ENCODE measurements around the gene OOSP4B.

Gene OOSP4B

DNA sequence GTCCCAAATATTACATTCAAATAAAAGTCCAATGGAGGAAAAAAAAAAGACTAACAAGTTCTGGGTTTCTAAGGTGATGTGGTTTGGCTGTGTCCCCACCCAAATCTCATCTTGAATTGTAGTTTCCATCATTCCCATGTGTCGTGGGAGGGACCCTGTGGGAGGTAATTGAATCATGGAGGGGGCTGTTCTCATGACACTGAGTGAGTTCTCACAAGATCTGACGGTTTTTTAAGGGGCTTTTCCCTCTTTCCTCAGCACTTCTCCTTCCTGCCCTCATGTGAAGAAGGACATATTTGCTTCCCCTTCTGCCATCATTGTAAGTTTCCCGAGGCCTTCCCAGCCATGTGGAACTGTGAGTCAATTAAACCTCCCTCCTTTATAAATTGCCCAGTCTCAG lies 63.6 kb downstream of the OOSP4B start:
- FAIRE-seq, result no peak
- DNase-seq (ENCODE audit: insufficient read length, low spot score), result no peak
- TF ChIP-seq POLR2A (IDR thresholded peaks at IDR 0.05; ENCODE audit: low read depth, low read length), result no peak
